Cardiac muscle cell (in vitro differentiated cells and primary cell): Measurements from ENCODE around the gene PLEKHG4. TPM values are rescaled to one million over a fixed set of nuclear protein-coding genes. Genes with fewer than 3 reads are reported as not detected.
A peak's percentile ranks its signal among the peaks of the same experiment; 100 is the strongest.

Source experiments
- DNase-seq, 2 donors: peaks; one replicate each; pipeline versions ENCODE4 v3.0.0 to v3.0.0-alpha.2; 2010 to 2017; ENCODE audit warnings: low read depth in 1 of 2, low spot score in 1 of 2
- H3K27ac ChIP-seq: fragments of 200-600 bp; sonication (generic); 2 replicates; pipeline ENCODE4 v1.5.1; 2016
- H3K27me3 ChIP-seq: fragments of 200-600 bp; sonication (generic); 2 replicates; pipeline ENCODE4 v1.6.0; 2016; ENCODE audit warnings: control low read depth
- H3K36me3 ChIP-seq: fragments of 200-600 bp; sonication (generic); 2 replicates; pipeline ENCODE4 v1.5.1; 2016; ENCODE audit warnings: control low read depth
- H3K4me1 ChIP-seq: fragments of 200-600 bp; sonication (generic); 2 replicates; pipeline ENCODE4 v1.8.1; 2017; ENCODE audit warnings: low read depth, mild to moderate bottlenecking, mixed run types
- H3K4me3 ChIP-seq: fragments of 200-600 bp; sonication (generic); 2 replicates; pipeline ENCODE4 v1.5.1; 2016; ENCODE audit warnings: mild to moderate bottlenecking
- H3K9me3 ChIP-seq: fragments of 200-600 bp; sonication (generic); 2 replicates; pipeline ENCODE4 v1.5.1; 2017; ENCODE audit warnings: low read depth, mild to moderate bottlenecking, control low read depth
- CTCF ChIP-seq: IDR thresholded peaks from 2 replicates; pipeline ENCODE4 v1.5.1; 2012; ENCODE audit warnings: low read depth, mild to moderate bottlenecking, low read length
- polyA plus RNA-seq: library from polyadenylated mRNA; unstranded; fragments of >200 nt; fragmentation: Nextera tagmentation; extraction: Ambion mirVana; gene quantifications from 2 replicates; pipeline ENCODE4 v1.2.1, GENCODE V29; 2016
- total RNA-seq: library from RNA; depleted of rRNA; stranded (reverse); fragments of >200 nt; gene quantifications from 2 replicates; pipeline ENCODE4 v1.2.3, GENCODE V29; 2016

Gene PLEKHG4
- 3.6 and 6.8 TPM in 2 replicates for total RNA-seq
- 1.0 and 5.2 TPM in 2 replicates for polyA plus RNA-seq

GRCh38 chr16:67279296-67280089, at the start of gene PLEKHG4:
Gene PLEKHG4 (plus strand): TSS chr16:67279532. CDS start chr16:67280045, 513 bp downstream.
- Histone ChIP-seq H3K4me3 (peak within 1 kb of the TSS; percentile 22), H3K36me3 (no peaks in the 10 kb centered on the region), H3K27me3 (peaks cover 18% of the 10 kb centered on the region), H3K4me1 (no peaks in the 10 kb centered on the region), H3K27ac (no peak within 1 kb of the TSS), H3K9me3 (no peaks in the 10 kb centered on the region)
- DNase-seq: peak; percentile 71 to 73
- TF ChIP-seq CTCF: peak; percentile 41

- DNase-seq: no peak
- TF ChIP-seq CTCF: no peak
- no peaks in the 10 kb centered on the region for H3K27me3 ChIP-seq
- H3K4me3 ChIP-seq: no peak overlapping the region
- H3K27ac ChIP-seq: no peak overlapping the region
- no peaks in the 10 kb centered on the region for H3K9me3 ChIP-seq
- H3K4me1 ChIP-seq: no peaks in the 10 kb centered on the region
- H3K36me3 ChIP-seq: peaks cover 16% of the 10 kb centered on the region
These were observed 49.2 kb upstream of the PLEKHG4 start for GRCh38 chr16:67229906-67230808.

- Histone ChIP-seq H3K27ac (no peak overlapping the region), H3K4me3 (no peak overlapping the region), H3K27me3 (no peaks in the 10 kb centered on the region), H3K36me3 (peaks cover 16% of the 10 kb centered on the region), H3K4me1 (no peaks in the 10 kb centered on the region), H3K9me3 (no peaks in the 10 kb centered on the region)
- DNase-seq: no peak
- no peak for TF ChIP-seq CTCF
These were observed 48.3 kb upstream of the PLEKHG4 start for GRCh38 chr16:67230809-67231660.

GRCh38 chr16:67233596-67233995, 45.7 kb upstream of the PLEKHG4 start:
- Histone ChIP-seq H3K9me3 (no peaks in the 10 kb centered on the region), H3K27ac (no peak overlapping the region), H3K4me1 (no peaks in the 10 kb centered on the region), H3K4me3 (no peak overlapping the region), H3K27me3 (no peaks in the 10 kb centered on the region), H3K36me3 (peaks cover 20% of the 10 kb centered on the region)
- no peak for TF ChIP-seq CTCF
- no peak for DNase-seq

- Histone ChIP-seq H3K9me3 (no peaks in the 10 kb centered on the region), H3K4me1 (no peaks in the 10 kb centered on the region), H3K4me3 (no peak overlapping the region), H3K27ac (no peak overlapping the region), H3K27me3 (no peaks in the 10 kb centered on the region), H3K36me3 (peaks cover 20% of the 10 kb centered on the region)
- no peak for DNase-seq
- TF ChIP-seq CTCF: no peak
These were observed 45.1 kb upstream of the PLEKHG4 start for GRCh38 chr16:67234180-67234597.
